Endodermal cell (in vitro differentiated cells): ENCODE data around the gene GJC2. TPM values are rescaled to one million over a fixed set of nuclear protein-coding genes. Genes with fewer than 3 reads are reported as not detected.

ENCODE experiments used
- DNase-seq: peaks from one replicate; pipeline ENCODE4 v3.0.0-alpha.2; 2017
- H3K27ac ChIP-seq: 2 replicates; pipeline ENCODE4 v1.5.1; 2013; ENCODE audit warnings: mild to moderate bottlenecking, low read depth, low read length, moderate library complexity
- H3K27me3 ChIP-seq: 2 replicates; pipeline ENCODE4 v1.6.1; 2013; ENCODE audit warnings: mild to moderate bottlenecking, low read length, moderate library complexity; ENCODE audit not compliant: insufficient read depth, control insufficient read depth, poor library complexity, severe bottlenecking
- H3K36me3 ChIP-seq: 2 replicates; pipeline ENCODE4 v1.7.0; 2013; ENCODE audit warnings: mild to moderate bottlenecking, low read length, moderate library complexity; ENCODE audit not compliant: control insufficient read depth, insufficient read depth
- H3K4me1 ChIP-seq: one replicate; pipeline ENCODE4 v1.7.0; 2013; ENCODE audit warnings: low read length; ENCODE audit not compliant: control insufficient read depth, insufficient read depth
- H3K4me3 ChIP-seq: 2 replicates; pipeline ENCODE4 v1.5.1; 2013; ENCODE audit warnings: mild to moderate bottlenecking, low read length, moderate library complexity
- H3K9ac ChIP-seq: 2 replicates; pipeline ENCODE4 v1.6.1; 2013; ENCODE audit warnings: mild to moderate bottlenecking, low read length, moderate library complexity; ENCODE audit not compliant: poor library complexity, severe bottlenecking; ENCODE audit errors: extremely low read depth
- H3K9me3 ChIP-seq: 2 replicates; pipeline ENCODE4 v1.6.1; 2013; ENCODE audit warnings: mild to moderate bottlenecking, low read length, moderate library complexity; ENCODE audit not compliant: control insufficient read depth
- H3K27ac Mint-ChIP-seq: 2 replicates; pipeline ENCODE4 v1.8.0; 2020; ENCODE audit warnings: mixed read lengths
- H3K27me3 Mint-ChIP-seq: 2 replicates; pipeline ENCODE4 v1.8.0; 2021; ENCODE audit warnings: mild to moderate bottlenecking, mixed read lengths; ENCODE audit not compliant: insufficient read depth
- H3K36me3 Mint-ChIP-seq: 2 replicates; pipeline ENCODE4 v1.8.0; 2020; ENCODE audit warnings: low read depth, mixed read lengths
- H3K4me1 Mint-ChIP-seq: 2 replicates; pipeline ENCODE4 v1.8.0; 2020; ENCODE audit warnings: mixed read lengths
- H3K4me3 Mint-ChIP-seq: 2 replicates; pipeline ENCODE4 v1.8.0; 2020; ENCODE audit warnings: mild to moderate bottlenecking, moderate library complexity, mixed read lengths
- H3K9me3 Mint-ChIP-seq: 2 replicates; pipeline ENCODE4 v1.8.0; 2020; ENCODE audit warnings: mild to moderate bottlenecking, mixed read lengths
- CTCF ChIP-seq: fragments of 200-600 bp; sonication (generic); conservative IDR thresholded peaks from 2 replicates; pipeline ENCODE4 v1.5.0; 2021; ENCODE audit warnings: antibody characterized with exemption, mild to moderate bottlenecking
- WGBS, 2 experiments: methylation state at CpG; one replicate each; pipeline versions ENCODE4 v1.1.5 to v1.1.7; 2013; ENCODE audit warnings: missing lambda C conversion rate in 2 of 2, mixed read lengths in 1 of 2; ENCODE audit not compliant: insufficient coverage in 1 of 2, insufficient read length in 1 of 2; 5-methylcytosine and 5-hydroxymethylcytosine counted together
- total RNA-seq, 2 donors: library from RNA; stranded (reverse); fragmentation: NEBNext Ultra II Directional in 1 of 2; extraction: Animal tissue kit (Norgen Biotek cat#: 25700) in 1 of 2; gene quantifications; 2 replicates in 1 of 2; 3 replicates in 1 of 2; pipeline ENCODE4 v1.2.1, GENCODE V29; 2021

GJC2 gene
- total RNA-seq, 2 donors from 2014 or later, result 0.53 to 0.60 TPM

GRCh38 chr1:228125185-228125584, 24.5 kb upstream of the GJC2 start:
- no peak for DNase-seq
- no peaks in the 10 kb centered on the region for H3K27me3 ChIP-seq
- peaks cover 26% of the 10 kb centered on the region for H3K9me3 ChIP-seq
- H3K9ac ChIP-seq, result no peak overlapping the region
- peaks cover 15% of the 10 kb centered on the region for H3K9me3 Mint-ChIP-seq
- no peak for TF ChIP-seq CTCF
- peaks cover 26% of the 10 kb centered on the region for H3K4me1 ChIP-seq
- H3K36me3 ChIP-seq, result no peaks in the 10 kb centered on the region
- H3K27me3 Mint-ChIP-seq, result peaks cover 37% of the 10 kb centered on the region
- peaks cover 45% of the 10 kb centered on the region for H3K4me1 Mint-ChIP-seq
- WGBS, 2 experiments, result 88 to 90% methylated on average over 5 of the region's 5 CpGs
- no peak overlapping the region for H3K27ac Mint-ChIP-seq
- H3K4me3 Mint-ChIP-seq, result no peak overlapping the region
- no peak overlapping the region for H3K27ac ChIP-seq
- no peaks in the 10 kb centered on the region for H3K36me3 Mint-ChIP-seq
- no peak overlapping the region for H3K4me3 ChIP-seq

- H3K27me3 ChIP-seq, result peaks cover 40% of the 10 kb centered on the region
- peak overlapping the region; percentile 70 for H3K4me3 Mint-ChIP-seq
- H3K36me3 Mint-ChIP-seq, result no peaks in the 10 kb centered on the region
These were observed 18.0 kb upstream of the GJC2 start for GRCh38 chr1:228131766-228132165.

GRCh38 chr1:228134591-228134990, 15.1 kb upstream of the GJC2 start:
- no peak overlapping the region for H3K4me3 ChIP-seq
- no peak for TF ChIP-seq CTCF
- H3K9me3 ChIP-seq, result no peaks in the 10 kb centered on the region
- H3K9ac ChIP-seq, result no peak overlapping the region
- Mint-ChIP-seq H3K4me1 (peaks cover 9% of the 10 kb centered on the region), H3K36me3 (no peaks in the 10 kb centered on the region), H3K4me3 (no peak overlapping the region), H3K27ac (no peak overlapping the region), H3K9me3 (no peaks in the 10 kb centered on the region), H3K27me3 (peaks cover 73% of the 10 kb centered on the region)
- H3K27ac ChIP-seq, result no peak overlapping the region
- no peaks in the 10 kb centered on the region for H3K36me3 ChIP-seq
- H3K27me3 ChIP-seq, result peaks cover 61% of the 10 kb centered on the region
- no peak for DNase-seq
- no peaks in the 10 kb centered on the region for H3K4me1 ChIP-seq
- 88 to 90% methylated on average over 9 to 12 of the region's 12 CpGs for WGBS, 2 experiments

More at GRCh38 chr1:228131766-228132165, 18.0 kb upstream of the GJC2 start:
- no peak for DNase-seq
- no peaks in the 10 kb centered on the region for H3K36me3 ChIP-seq
- H3K4me3 ChIP-seq, result peak overlapping the region; percentile 70
- H3K27ac Mint-ChIP-seq, result no peak overlapping the region
- 73 to 84% methylated on average over 1 to 2 of the region's 2 CpGs for WGBS, 2 experiments
- peaks cover 21% of the 10 kb centered on the region for H3K4me1 Mint-ChIP-seq
- H3K4me1 ChIP-seq, result peaks cover 2% of the 10 kb centered on the region
- H3K27me3 Mint-ChIP-seq, result peaks cover 67% of the 10 kb centered on the region
- no peaks in the 10 kb centered on the region for H3K9me3 ChIP-seq
- TF ChIP-seq CTCF, result no peak
- no peaks in the 10 kb centered on the region for H3K9me3 Mint-ChIP-seq
- H3K27ac ChIP-seq, result no peak overlapping the region
- no peak overlapping the region for H3K9ac ChIP-seq
